NB4 (cell line): Measurements from ENCODE around the gene FBXW4.

Source experiments
- POLR2A ChIP-seq: IDR thresholded peaks from 2 replicates; pipeline ENCODE4 v1.6.1; 2011; ENCODE audit warnings: mild to moderate bottlenecking; ENCODE audit not compliant: insufficient read length; ENCODE audit errors: extremely low read depth
- TF ChIP-seq, protein P1 (sequence below): IDR thresholded peaks from one replicate; pipeline ENCODE4 v1.5.1; 2012; ENCODE audit warnings: low read depth, low read length

DNA sequence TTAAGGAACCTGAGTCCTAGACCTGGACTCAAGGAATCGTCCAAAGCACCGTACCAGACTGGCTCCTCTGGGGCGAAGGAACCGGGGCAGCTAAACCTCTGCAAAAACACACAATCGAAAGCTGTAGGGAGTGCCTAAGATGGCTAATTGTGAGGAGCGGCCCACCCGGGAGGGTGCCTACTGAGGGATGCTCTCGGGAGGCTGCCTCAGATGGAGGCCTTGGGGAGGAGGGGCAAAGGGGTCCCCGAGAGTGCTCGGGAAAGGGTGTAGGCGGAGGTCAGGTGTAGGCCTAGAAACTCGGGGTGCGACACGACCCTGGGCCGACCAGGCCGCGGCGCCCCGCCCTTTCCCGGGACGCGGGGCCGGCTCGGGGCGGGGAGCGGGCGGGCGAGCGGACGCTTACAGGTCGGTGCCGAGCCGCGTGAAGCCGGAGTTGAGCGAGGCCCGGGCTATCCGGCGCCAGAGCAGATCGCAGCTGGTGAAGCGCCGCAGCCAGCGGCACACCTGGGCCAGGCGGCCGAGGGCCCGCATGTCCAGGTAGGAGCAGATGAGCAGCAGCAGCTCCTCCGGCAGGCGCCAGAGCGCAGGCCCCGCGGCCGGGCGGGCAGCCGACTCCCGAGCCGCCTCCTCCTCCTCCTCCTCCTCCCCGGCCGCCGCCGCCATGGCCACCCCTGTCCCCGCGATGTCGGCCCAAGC, 844 bp downstream of the FBXW4 start:
- TF ChIP-seq, protein P1, sequence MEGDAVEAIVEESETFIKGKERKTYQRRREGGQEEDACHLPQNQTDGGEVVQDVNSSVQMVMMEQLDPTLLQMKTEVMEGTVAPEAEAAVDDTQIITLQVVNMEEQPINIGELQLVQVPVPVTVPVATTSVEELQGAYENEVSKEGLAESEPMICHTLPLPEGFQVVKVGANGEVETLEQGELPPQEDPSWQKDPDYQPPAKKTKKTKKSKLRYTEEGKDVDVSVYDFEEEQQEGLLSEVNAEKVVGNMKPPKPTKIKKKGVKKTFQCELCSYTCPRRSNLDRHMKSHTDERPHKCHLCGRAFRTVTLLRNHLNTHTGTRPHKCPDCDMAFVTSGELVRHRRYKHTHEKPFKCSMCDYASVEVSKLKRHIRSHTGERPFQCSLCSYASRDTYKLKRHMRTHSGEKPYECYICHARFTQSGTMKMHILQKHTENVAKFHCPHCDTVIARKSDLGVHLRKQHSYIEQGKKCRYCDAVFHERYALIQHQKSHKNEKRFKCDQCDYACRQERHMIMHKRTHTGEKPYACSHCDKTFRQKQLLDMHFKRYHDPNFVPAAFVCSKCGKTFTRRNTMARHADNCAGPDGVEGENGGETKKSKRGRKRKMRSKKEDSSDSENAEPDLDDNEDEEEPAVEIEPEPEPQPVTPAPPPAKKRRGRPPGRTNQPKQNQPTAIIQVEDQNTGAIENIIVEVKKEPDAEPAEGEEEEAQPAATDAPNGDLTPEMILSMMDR, result no peak
- peak; percentile 37 for TF ChIP-seq POLR2A
